ENCODE results near the gene CHMP4B.

The CHMP4B gene

DNA sequence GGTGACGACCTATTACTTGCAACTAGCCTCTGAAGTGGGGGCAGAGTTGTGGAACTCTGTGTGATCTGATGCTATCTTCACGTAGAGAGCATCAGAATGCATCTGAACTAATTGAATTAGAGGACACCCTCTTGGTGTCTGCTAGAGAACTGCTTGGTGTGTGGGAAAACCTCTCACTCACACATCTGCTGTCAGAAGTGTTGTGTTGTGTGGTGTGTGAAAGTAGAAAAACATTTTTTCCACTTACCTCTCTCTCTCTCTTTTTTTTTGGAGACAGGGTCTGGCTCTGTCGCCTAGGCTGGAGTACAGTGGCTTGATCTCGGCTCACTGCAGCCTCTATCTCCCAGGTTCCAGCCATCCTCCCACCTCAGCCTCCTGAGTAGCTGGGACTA lies 90.0 kb downstream of the CHMP4B start:
- no peak for TF ChIP-seq MYC (IDR thresholded peaks at IDR 0.05; ENCODE audit: low read depth, low read length)
- TF ChIP-seq, protein P1, sequence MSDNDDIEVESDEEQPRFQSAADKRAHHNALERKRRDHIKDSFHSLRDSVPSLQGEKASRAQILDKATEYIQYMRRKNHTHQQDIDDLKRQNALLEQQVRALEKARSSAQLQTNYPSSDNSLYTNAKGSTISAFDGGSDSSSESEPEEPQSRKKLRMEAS (IDR thresholded peaks at IDR 0.05; ENCODE audit: low read depth, low read length) = no peak
- TF ChIP-seq, protein P2, sequence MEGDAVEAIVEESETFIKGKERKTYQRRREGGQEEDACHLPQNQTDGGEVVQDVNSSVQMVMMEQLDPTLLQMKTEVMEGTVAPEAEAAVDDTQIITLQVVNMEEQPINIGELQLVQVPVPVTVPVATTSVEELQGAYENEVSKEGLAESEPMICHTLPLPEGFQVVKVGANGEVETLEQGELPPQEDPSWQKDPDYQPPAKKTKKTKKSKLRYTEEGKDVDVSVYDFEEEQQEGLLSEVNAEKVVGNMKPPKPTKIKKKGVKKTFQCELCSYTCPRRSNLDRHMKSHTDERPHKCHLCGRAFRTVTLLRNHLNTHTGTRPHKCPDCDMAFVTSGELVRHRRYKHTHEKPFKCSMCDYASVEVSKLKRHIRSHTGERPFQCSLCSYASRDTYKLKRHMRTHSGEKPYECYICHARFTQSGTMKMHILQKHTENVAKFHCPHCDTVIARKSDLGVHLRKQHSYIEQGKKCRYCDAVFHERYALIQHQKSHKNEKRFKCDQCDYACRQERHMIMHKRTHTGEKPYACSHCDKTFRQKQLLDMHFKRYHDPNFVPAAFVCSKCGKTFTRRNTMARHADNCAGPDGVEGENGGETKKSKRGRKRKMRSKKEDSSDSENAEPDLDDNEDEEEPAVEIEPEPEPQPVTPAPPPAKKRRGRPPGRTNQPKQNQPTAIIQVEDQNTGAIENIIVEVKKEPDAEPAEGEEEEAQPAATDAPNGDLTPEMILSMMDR (IDR thresholded peaks at IDR 0.05; ENCODE audit: low read depth, low read length) = no peak
- TF ChIP-seq POLR2A (IDR thresholded peaks at IDR 0.05; ENCODE audit: extremely low read depth, insufficient read length) = no peak
- no peak for DNase-seq (ENCODE audit: low read depth)
- H3K4me3 ChIP-seq (ENCODE audit: low read depth, low read length) = no peak overlapping the region

DNA sequence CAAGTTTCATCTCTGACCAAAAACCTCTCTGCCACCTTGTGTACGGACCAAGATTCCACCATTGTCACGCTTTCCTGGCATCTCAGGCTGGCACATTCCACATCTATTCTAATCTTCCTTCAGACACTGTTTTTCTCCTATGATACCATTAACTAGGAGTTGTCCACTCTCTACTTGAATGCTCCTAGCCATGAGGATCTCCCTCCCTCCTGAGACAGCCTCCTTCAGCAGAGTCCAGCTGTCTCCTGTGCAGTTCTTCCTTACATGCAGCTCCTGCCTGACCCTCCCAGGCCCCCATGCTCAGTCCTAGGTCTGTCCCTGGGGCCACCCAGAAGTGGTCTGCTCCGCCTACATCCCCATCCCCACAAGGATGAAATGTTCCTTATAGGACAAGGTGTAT lies 90.9 kb downstream of the CHMP4B start:
- no peak for DNase-seq (ENCODE audit: low read depth)
- no peak overlapping the region for H3K4me3 ChIP-seq (ENCODE audit: low read depth, low read length)
- TF ChIP-seq MYC (IDR thresholded peaks at IDR 0.05; ENCODE audit: low read depth, low read length) = no peak
- TF ChIP-seq POLR2A (IDR thresholded peaks at IDR 0.05; ENCODE audit: extremely low read depth, insufficient read length) = no peak
- TF ChIP-seq, protein P2 (IDR thresholded peaks at IDR 0.05; ENCODE audit: low read depth, low read length) = no peak
- TF ChIP-seq, protein P1 (IDR thresholded peaks at IDR 0.05; ENCODE audit: low read depth, low read length) = no peak
